Measurements from ENCODE around the gene BAZ1B. TPM values are rescaled to one million over a fixed set of nuclear protein-coding genes. Genes with fewer than 3 reads are reported as not detected.

BAZ1B gene
- total and polyA plus RNA-seq, 9 of the 15 experiments (the other 6 are each of a cell fraction or from before 2014, with no cell fraction given), result 15.0 to 134 (median 79.5) TPM

DNA sequence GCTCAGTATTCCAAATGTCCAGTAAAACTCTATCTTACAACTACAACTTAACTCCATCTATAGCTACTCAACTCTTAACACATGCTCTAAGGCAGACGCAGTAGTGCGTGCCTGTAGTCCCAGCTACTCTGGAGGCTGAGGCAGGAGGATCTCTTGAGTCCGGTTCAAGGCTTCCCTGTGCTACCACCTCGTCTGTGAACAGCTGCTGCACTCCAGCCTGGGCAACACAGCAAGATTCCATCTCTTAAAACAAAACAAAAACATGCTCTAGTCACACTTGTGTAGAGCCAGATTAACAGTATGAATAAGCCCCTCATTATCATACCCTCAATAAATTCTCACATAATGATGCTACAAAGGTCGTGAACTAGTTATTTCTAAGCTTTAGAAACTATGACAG, 3.6 kb downstream of the BAZ1B start:
- Histone ChIP-seq H3K36me3 (ENCODE audit: control insufficient read depth, insufficient read depth, low read length) (peaks cover 68% of the 10 kb centered on the region), H3K79me2 (ENCODE audit: control insufficient read depth, insufficient read depth, low read length) (peaks cover 83% of the 10 kb centered on the region), H3K27ac (ENCODE audit: extremely low read depth, low read depth, low read length) (no peak overlapping the region), H3K9ac (ENCODE audit: insufficient read depth in 1 of 2, low read depth in 2 of 2, low read length in 2 of 2) (peak overlapping the region in 1 of 2 experiments; percentile 90; a peak in 1 of 4 replicates), H3K4me3 (no peak overlapping the region; the same call in 1 of the 2 replicates), H3K9me3 (replicated peaks; ENCODE audit: control insufficient read depth, insufficient read depth, low read depth, low read length) (no peaks in the 10 kb centered on the region), H2AFZ (ENCODE audit: low read depth, low read length) (no peak overlapping the region), H3K27me3 (ENCODE audit: control insufficient read depth in 2 of 2, insufficient read depth in 2 of 2, low read length in 2 of 2) (no peaks in the 10 kb centered on the region), H3K4me1 (replicated peaks in 1 of 2; ENCODE audit: control insufficient read depth in 2 of 2, insufficient read depth in 2 of 2, low read length in 2 of 2) (peaks cover 9 to 19% of the 10 kb centered on the region in 2 experiments; a peak in 4 of 5 replicates), H3K4me2 (ENCODE audit: insufficient read depth, low read length) (peak overlapping the region; percentile 50; the same call in 1 of the 2 replicates), H3K9me1 (ENCODE audit: control insufficient read depth, insufficient read depth, low read length) (peaks cover 3% of the 10 kb centered on the region), H4K20me1 (replicated peaks; ENCODE audit: control insufficient read depth, insufficient read depth, low read length) (peaks cover 27% of the 10 kb centered on the region)
- ChIA-PET POLR2A (interaction anchor here (0.6 to 2.8 kb wide), 12 partner anchors 7 to 867 kb away, joined by 3 to 15 read pairs (median 4); partner anchors contain the start of gene TBL2), CTCF (ENCODE audit: low intra/inter-chr PET ratio) (interaction anchor here (0.6 kb wide), 1 partner anchor 114 kb away, joined by 3 read pairs; no protein-coding TSS in a partner anchor)
- in situ Hi-C loops (cut with MboI) (no loop called here), intact Hi-C loops (cut with micrococcal nuclease) (no loop called here)
- FAIRE-seq (no peak), DNase-seq (ENCODE audit: extremely low read depth in 1 of 4, low spot score in 3 of 4) (peak in 1 of 4 experiments; percentile 7), ATAC-seq (no peak)
- TF ChIP-seq, protein P1, sequence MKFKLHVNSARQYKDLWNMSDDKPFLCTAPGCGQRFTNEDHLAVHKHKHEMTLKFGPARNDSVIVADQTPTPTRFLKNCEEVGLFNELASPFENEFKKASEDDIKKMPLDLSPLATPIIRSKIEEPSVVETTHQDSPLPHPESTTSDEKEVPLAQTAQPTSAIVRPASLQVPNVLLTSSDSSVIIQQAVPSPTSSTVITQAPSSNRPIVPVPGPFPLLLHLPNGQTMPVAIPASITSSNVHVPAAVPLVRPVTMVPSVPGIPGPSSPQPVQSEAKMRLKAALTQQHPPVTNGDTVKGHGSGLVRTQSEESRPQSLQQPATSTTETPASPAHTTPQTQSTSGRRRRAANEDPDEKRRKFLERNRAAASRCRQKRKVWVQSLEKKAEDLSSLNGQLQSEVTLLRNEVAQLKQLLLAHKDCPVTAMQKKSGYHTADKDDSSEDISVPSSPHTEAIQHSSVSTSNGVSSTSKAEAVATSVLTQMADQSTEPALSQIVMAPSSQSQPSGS (CRISPR knock-in tag; IDR thresholded peaks at IDR 0.05), result no peak
- peak; percentile 68 for TF ChIP-seq ZNF121 (CRISPR knock-in tag; conservative IDR thresholded peaks at IDR 0.05)
- TF ChIP-seq TFAP4 (CRISPR knock-in tag; IDR thresholded peaks at IDR 0.05; ENCODE audit: borderline replicate concordance), result peak; percentile 41; the same call in 1 of the 2 replicates
- TF ChIP-seq ZNF12 (CRISPR knock-in tag; IDR thresholded peaks at IDR 0.05), result no peak
- no peak for TF ChIP-seq E2F1 (CRISPR knock-in tag; IDR thresholded peaks at IDR 0.05)
- peak; percentile 19; the same call in 1 of the 2 replicates for TF ChIP-seq BCOR (IDR thresholded peaks at IDR 0.05)
- TF ChIP-seq NEUROD1 (IDR thresholded peaks at IDR 0.05; ENCODE audit: borderline replicate concordance, low read depth, low read length, partially characterized antibody), result no peak
- TF ChIP-seq PTRF (tag; IDR thresholded peaks at IDR 0.05), result no peak
- no TSS peak for BruUV-seq (replicated peaks)
- WGBS (ENCODE audit: insufficient coverage, low coverage, missing lambda C conversion rate), result 79% methylated on average over 5 of the region's 5 CpGs
